Suprapubic skin (tissue), 3 donors: ENCODE measurements around the gene JOSD2.

Source experiments
- CTCF ChIP-seq, 2 donors: fragments of 200-600 bp in 1 of 2; fragments of 450-650 bp in 1 of 2; sonication (generic) in 1 of 2; IDR thresholded peaks; one replicate each; pipeline ENCODE4 v1.5.1; 2016 to 2019; ENCODE audit warnings: antibody characterized with exemption in 2 of 2, mild to moderate bottlenecking in 1 of 2, moderate library complexity in 1 of 2
- POLR2AphosphoS5 ChIP-seq, 3 donors: sonication (generic); formaldehyde crosslinking; IDR thresholded peaks; one replicate each; pipeline ENCODE4 v1.6.1; 2017; ENCODE audit warnings: antibody characterized with exemption in 3 of 3

DNA sequence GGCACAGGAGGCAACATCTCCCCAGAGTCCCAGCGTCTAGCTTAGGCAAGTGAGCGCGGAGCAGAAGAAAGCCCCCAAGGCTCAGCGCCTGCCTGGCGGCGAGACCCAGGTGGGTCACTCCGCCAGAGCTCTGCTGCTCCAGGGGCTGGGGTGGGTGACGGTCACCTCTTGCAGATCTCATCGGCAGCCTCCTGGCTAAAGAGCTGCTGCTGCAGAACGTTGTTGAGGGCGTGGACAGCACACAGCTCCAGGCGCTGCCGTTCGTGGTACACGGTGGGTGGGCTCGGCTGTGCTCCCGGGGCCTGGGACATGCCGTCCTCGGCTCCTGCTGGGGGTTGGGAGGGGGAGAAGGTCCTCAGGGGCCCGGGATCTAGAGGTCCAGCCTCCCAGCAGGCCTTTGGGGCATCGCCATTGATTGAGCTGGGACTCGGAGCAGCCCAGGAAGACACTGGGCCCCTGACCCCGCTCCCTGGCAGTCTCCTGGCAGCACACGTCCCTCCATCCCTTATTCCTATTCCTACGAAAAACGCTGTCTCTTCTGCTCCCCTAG lies 795 bp downstream of the JOSD2 start:
- TF ChIP-seq POLR2AphosphoS5 (IDR thresholded peaks at IDR 0.05): no peak
- no peak for TF ChIP-seq CTCF (IDR thresholded peaks at IDR 0.05)
